Esophagus muscularis mucosa (tissue), 4 donors: ENCODE measurements around the gene MYO1B. TPM values are rescaled to one million over a fixed set of nuclear protein-coding genes. Genes with fewer than 3 reads are reported as not detected.

Experiments used
- DNase-seq: peaks from one replicate; pipeline ENCODE4 v3.0.0-alpha.2; 2017; ENCODE audit errors: extremely low spot score
- H3K27ac ChIP-seq, 4 donors: fragments of 200-600 bp; sonication (generic); replicated peaks in 1 of 4; 1 replicate in 3 of 4; 2 replicates in 1 of 4; pipeline ENCODE4 v1.5.1; 2016 to 2019; ENCODE audit warnings: mild to moderate bottlenecking in 1 of 4
- H3K27me3 ChIP-seq, 4 donors: fragments of 200-600 bp; sonication (generic); one replicate each; pipeline versions ENCODE4 v1.5.1 to v1.6.0; 2016 to 2019
- H3K36me3 ChIP-seq, 4 donors: fragments of 200-600 bp; sonication (generic); one replicate each; pipeline ENCODE4 v1.5.1; 2016 to 2019
- H3K4me1 ChIP-seq, 4 donors: fragments of 200-600 bp; sonication (generic); one replicate each; pipeline ENCODE4 v1.5.1; 2016 to 2019
- H3K4me3 ChIP-seq, 4 donors: fragments of 200-600 bp; sonication (generic); 1 replicate in 2 of 4; 2 replicates in 2 of 4; pipeline ENCODE4 v1.5.1; 2016 to 2019; ENCODE audit warnings: mild to moderate bottlenecking in 4 of 4, moderate library complexity in 1 of 4
- H3K9me3 ChIP-seq, 4 donors: fragments of 200-600 bp; sonication (generic); 1 replicate in 3 of 4; 2 replicates in 1 of 4; pipeline ENCODE4 v1.5.1; 2016 to 2019
- CTCF ChIP-seq, 3 experiments: fragments of 200-600 bp in 2 of 3; fragments of 450-650 bp in 1 of 3; sonication (generic) in 2 of 3; IDR thresholded peaks; one replicate each; pipeline ENCODE4 v1.5.1; 2017 to 2019; ENCODE audit warnings: antibody characterized with exemption in 3 of 3, mild to moderate bottlenecking in 2 of 3, moderate library complexity in 1 of 3
- EP300 ChIP-seq: sonication (generic); formaldehyde crosslinking; IDR thresholded peaks from one replicate; pipeline ENCODE4 v1.6.1; 2017; ENCODE audit warnings: antibody characterized with exemption
- POLR2A ChIP-seq: fragments of 450-650 bp; IDR thresholded peaks from one replicate; pipeline ENCODE4 v1.6.1; 2017; ENCODE audit warnings: antibody characterized with exemption, moderate library complexity, mild to moderate bottlenecking, low read depth
- POLR2AphosphoS5 ChIP-seq, 2 donors: sonication (generic); formaldehyde crosslinking; IDR thresholded peaks; one replicate each; pipeline ENCODE4 v1.6.1; 2017; ENCODE audit warnings: antibody characterized with exemption in 2 of 2
- WGBS: methylation state at CpG from one replicate; pipeline ENCODE4 v1.1.5; 2018; 5-methylcytosine and 5-hydroxymethylcytosine counted together
- intact Hi-C: fragments of 100-400 bp; cut with DNase I; formaldehyde crosslinking; loops from one replicate; pipeline ENCODE4 v1.15.1; 2023
- total RNA-seq, 4 donors: library from RNA; depleted of rRNA; stranded (reverse); fragments of >200 nt; gene quantifications; one replicate each; pipeline versions ENCODE4 v1.1.0 to v1.2.1, GENCODE V29; 2016

The MYO1B gene
- total RNA-seq, 4 donors from 2014 or later = 14.8 to 17.3 (median 15.9) TPM

GRCh38 chr2:191462370-191462769 is 217.2 kb downstream of the MYO1B start:
- peaks cover 0 to 13% (median 3%) of the 10 kb centered on the region in 4 donors for H3K9me3 ChIP-seq
- no peak overlapping the region for H3K4me3 ChIP-seq
- no peak for TF ChIP-seq POLR2AphosphoS5 (IDR thresholded peaks at IDR 0.05)
- TF ChIP-seq CTCF (IDR thresholded peaks at IDR 0.05) = no peak
- TF ChIP-seq POLR2A = no peak
- TF ChIP-seq EP300 = no peak
- H3K36me3 ChIP-seq = no peaks in the 10 kb centered on the region
- H3K27ac ChIP-seq = no peak overlapping the region
- 89% methylated on average over 3 of the region's 3 CpGs for WGBS
- H3K4me1 ChIP-seq = peaks cover 8 to 14% (median 11%) of the 10 kb centered on the region in 4 donors
- intact Hi-C loops = no loop called here
- no peaks in the 10 kb centered on the region for H3K27me3 ChIP-seq
- no peak for DNase-seq

- no peak for TF ChIP-seq POLR2A
- TF ChIP-seq POLR2AphosphoS5 (IDR thresholded peaks at IDR 0.05) = no peak
- no peak for TF ChIP-seq CTCF (IDR thresholded peaks at IDR 0.05)
- TF ChIP-seq EP300 = no peak
- WGBS = 80% methylated on average over 2 of the region's 2 CpGs
- intact Hi-C loops = no loop called here
- DNase-seq = no peak
- Histone ChIP-seq H3K4me3 (no peak overlapping the region), H3K36me3 (no peaks in the 10 kb centered on the region), H3K27me3 (no peaks in the 10 kb centered on the region), H3K27ac (no peak overlapping the region), H3K4me1 (peaks cover 8 to 14% (median 11%) of the 10 kb centered on the region in 4 donors), H3K9me3 (peaks cover 0 to 13% (median 3%) of the 10 kb centered on the region in 4 donors)
These were observed 218.6 kb downstream of the MYO1B start for GRCh38 chr2:191463790-191464189.

DNA sequence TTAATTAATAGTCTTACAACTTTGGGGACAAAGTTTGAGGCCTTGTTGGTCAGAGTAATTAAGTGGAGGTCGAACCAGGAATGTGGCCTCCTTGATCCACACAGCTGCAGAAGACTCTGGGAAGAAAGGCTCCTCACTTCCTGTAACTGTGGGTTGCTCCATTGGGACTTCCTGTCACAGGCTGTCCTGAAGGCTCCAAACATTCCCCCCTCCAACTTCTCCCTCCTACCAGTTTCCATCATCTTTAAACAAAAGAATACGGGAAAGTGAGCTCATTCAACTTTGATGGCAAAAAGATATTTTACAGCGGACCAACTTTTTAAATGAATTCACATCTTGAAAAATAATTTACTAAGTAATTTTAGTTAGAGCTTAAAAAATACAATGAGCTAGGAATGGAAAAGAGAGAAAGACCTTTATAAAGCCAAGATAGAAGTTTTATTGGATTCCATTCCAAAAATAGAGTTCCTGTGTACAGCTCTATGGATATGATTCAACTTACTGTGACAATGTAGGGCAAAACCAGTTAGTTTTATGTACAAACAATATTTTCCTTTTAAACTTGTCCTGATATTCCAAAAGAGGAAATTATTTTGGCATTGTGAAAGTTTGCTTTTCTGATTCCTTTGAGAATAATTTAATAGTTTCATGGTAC is 220.7 kb downstream of the MYO1B start:
- 70% methylated on average over 3 of the region's 3 CpGs for WGBS
- H3K9me3 ChIP-seq = no peaks in the 10 kb centered on the region
- H3K4me3 ChIP-seq = no peak overlapping the region
- no peaks in the 10 kb centered on the region for H3K27me3 ChIP-seq
- intact Hi-C loops = no loop called here
- no peak overlapping the region for H3K27ac ChIP-seq
- TF ChIP-seq EP300 (peak; percentile 13), POLR2A (no peak)
- H3K4me1 ChIP-seq = peaks cover 8 to 14% (median 11%) of the 10 kb centered on the region in 4 donors
- no peaks in the 10 kb centered on the region for H3K36me3 ChIP-seq
- DNase-seq = no peak

GRCh38 chr2:191467113-191467512 is 221.9 kb downstream of the MYO1B start:
- Histone ChIP-seq H3K4me3 (no peak overlapping the region), H3K36me3 (no peaks in the 10 kb centered on the region), H3K9me3 (no peaks in the 10 kb centered on the region), H3K27me3 (no peaks in the 10 kb centered on the region), H3K4me1 (peaks cover 8 to 14% (median 11%) of the 10 kb centered on the region in 4 donors), H3K27ac (no peak overlapping the region)
- TF ChIP-seq POLR2AphosphoS5 (IDR thresholded peaks at IDR 0.05) (no peak), CTCF (IDR thresholded peaks at IDR 0.05) (no peak), EP300 (no peak), POLR2A (no peak)
- intact Hi-C loops = no loop called here
- 85% methylated on average over 5 of the region's 5 CpGs for WGBS
- DNase-seq = no peak

DNA sequence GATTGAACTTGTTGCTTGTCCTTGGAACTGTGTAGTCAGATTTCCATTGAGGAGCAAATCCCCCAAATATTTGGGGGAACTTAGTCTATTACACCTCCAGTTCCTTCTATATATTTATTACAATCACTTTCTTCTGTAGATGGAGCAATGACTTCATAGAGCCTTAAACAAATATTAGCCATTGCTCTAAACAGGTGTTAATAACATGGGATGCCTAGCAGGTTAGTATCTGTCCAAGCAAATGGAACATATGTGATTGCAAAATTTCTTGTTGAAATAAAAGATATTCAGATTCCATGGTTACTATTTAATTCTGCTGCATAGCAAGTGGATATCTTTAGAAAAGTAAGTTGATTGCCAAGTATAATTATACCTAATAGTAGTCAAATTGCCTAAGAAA is 225.1 kb downstream of the MYO1B start:
- intact Hi-C loops = no loop called here
- Histone ChIP-seq H3K27ac (no peak overlapping the region), H3K4me3 (no peak overlapping the region), H3K36me3 (no peaks in the 10 kb centered on the region), H3K9me3 (no peaks in the 10 kb centered on the region), H3K4me1 (peaks cover 8 to 14% (median 11%) of the 10 kb centered on the region in 4 donors), H3K27me3 (no peaks in the 10 kb centered on the region)
- no peak for TF ChIP-seq EP300
- DNase-seq = no peak

- Histone ChIP-seq H3K36me3 (no peaks in the 10 kb centered on the region), H3K4me3 (no peak overlapping the region), H3K9me3 (no peaks in the 10 kb centered on the region), H3K4me1 (peaks cover 0 to 7% (median 7%) of the 10 kb centered on the region in 4 donors), H3K27me3 (no peaks in the 10 kb centered on the region), H3K27ac (no peak overlapping the region)
- DNase-seq = no peak
- no peak for TF ChIP-seq POLR2A
- no peak for TF ChIP-seq POLR2AphosphoS5 (IDR thresholded peaks at IDR 0.05)
- no peak for TF ChIP-seq EP300
- TF ChIP-seq CTCF (IDR thresholded peaks at IDR 0.05) = no peak
- intact Hi-C loops = no loop called here
- WGBS = 55% methylated on average over 1 of the region's 1 CpG
These were observed 229.3 kb downstream of the MYO1B start for GRCh38 chr2:191474464-191474863.
